ENCODE data around the gene CST7.

CST7 gene

DNA sequence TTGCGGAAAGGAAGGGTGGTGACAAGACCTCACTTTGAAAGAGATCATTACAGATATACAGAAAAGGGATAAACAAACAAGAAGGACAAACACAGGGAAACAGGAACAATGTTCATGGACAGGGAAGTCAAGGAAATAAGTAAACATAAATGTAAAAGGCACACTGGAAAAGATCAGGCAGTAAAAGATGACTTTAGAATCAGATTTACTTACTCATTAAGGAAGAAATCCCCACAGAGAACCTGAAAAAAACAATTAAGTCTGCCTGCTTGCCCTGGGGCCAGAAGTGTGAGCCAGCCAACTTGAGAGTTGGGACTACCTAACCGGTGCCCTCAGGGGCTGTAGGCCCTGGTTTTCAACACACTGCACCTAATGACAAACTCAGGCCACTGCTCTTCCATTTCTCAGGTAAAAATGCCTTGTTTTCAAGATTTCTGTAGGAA, 41.8 kb downstream of the CST7 start:
- TF ChIP-seq SUZ12 (IDR thresholded peaks at IDR 0.05; ENCODE audit: extremely low read depth, insufficient read depth, insufficient read length) (no peak), ZNF274 (IDR thresholded peaks at IDR 0.05; ENCODE audit: low read depth, low read length) (no peak), YY1 (IDR thresholded peaks at IDR 0.05; ENCODE audit: insufficient read depth, insufficient read length) (no peak)
- Histone ChIP-seq H3K36me3 (ENCODE audit: insufficient read depth, insufficient read length, low read length) (peaks cover 18% of the 10 kb centered on the region), H3K9me3 (ENCODE audit: insufficient read depth, low read length) (no peaks in the 10 kb centered on the region), H3K4me3 (ENCODE audit: insufficient read length, low read depth) (no peak overlapping the region), H3K9ac (ENCODE audit: insufficient read length, low read depth) (no peak overlapping the region), H3K27me3 (ENCODE audit: insufficient read depth, insufficient read length) (no peaks in the 10 kb centered on the region), H3K4me1 (ENCODE audit: insufficient read depth, insufficient read length) (peaks cover 4% of the 10 kb centered on the region)
- no peak for DNase-seq (ENCODE audit: low read depth, low spot score)

- H3K4me3 ChIP-seq (ENCODE audit: insufficient read length, low read depth): peak overlapping the region; percentile 91
- H3K27me3 ChIP-seq (ENCODE audit: insufficient read depth, insufficient read length): no peaks in the 10 kb centered on the region
- H3K36me3 ChIP-seq (ENCODE audit: insufficient read depth, insufficient read length, low read length): peaks cover 18% of the 10 kb centered on the region
- peak overlapping the region; percentile 95 for H3K9ac ChIP-seq (ENCODE audit: insufficient read length, low read depth)
- DNase-seq (ENCODE audit: low read depth, low spot score): no peak
- H3K9me3 ChIP-seq (ENCODE audit: insufficient read depth, low read length): no peaks in the 10 kb centered on the region
- TF ChIP-seq SUZ12 (IDR thresholded peaks at IDR 0.05; ENCODE audit: extremely low read depth, insufficient read depth, insufficient read length) (no peak), YY1 (IDR thresholded peaks at IDR 0.05; ENCODE audit: insufficient read depth, insufficient read length) (no peak), ZNF274 (IDR thresholded peaks at IDR 0.05; ENCODE audit: low read depth, low read length) (no peak)
- peaks cover 4% of the 10 kb centered on the region for H3K4me1 ChIP-seq (ENCODE audit: insufficient read depth, insufficient read length)
Observed at GRCh38 chr20:24991897-24992486, 42.9 kb downstream of the CST7 start.

- TF ChIP-seq SUZ12 (IDR thresholded peaks at IDR 0.05; ENCODE audit: extremely low read depth, insufficient read depth, insufficient read length): no peak
- TF ChIP-seq YY1 (IDR thresholded peaks at IDR 0.05; ENCODE audit: insufficient read depth, insufficient read length): no peak
- TF ChIP-seq ZNF274 (IDR thresholded peaks at IDR 0.05; ENCODE audit: low read depth, low read length): no peak
- peak within 1 kb of the TSS; percentile 91 for H3K4me3 ChIP-seq (ENCODE audit: insufficient read length, low read depth)
- no peaks in the 10 kb centered on the region for H3K27me3 ChIP-seq (ENCODE audit: insufficient read depth, insufficient read length)
- H3K36me3 ChIP-seq (ENCODE audit: insufficient read depth, insufficient read length, low read length): peaks cover 18% of the 10 kb centered on the region
- H3K9ac ChIP-seq (ENCODE audit: insufficient read length, low read depth): peak within 1 kb of the TSS; percentile 95
- DNase-seq (ENCODE audit: low read depth, low spot score): peak; percentile 79
- H3K9me3 ChIP-seq (ENCODE audit: insufficient read depth, low read length): no peaks in the 10 kb centered on the region
- peaks cover 4% of the 10 kb centered on the region for H3K4me1 ChIP-seq (ENCODE audit: insufficient read depth, insufficient read length)
Observed at GRCh38 chr20:24992487-24993205, 43.6 kb downstream of the CST7 start, which contains the start of gene APMAP. TSS of gene APMAP (minus strand) at chr20:24992751. CDS start at chr20:24992688, 63 bp downstream.

- no peak for TF ChIP-seq ZNF274 (IDR thresholded peaks at IDR 0.05; ENCODE audit: low read depth, low read length)
- no peak for TF ChIP-seq YY1 (IDR thresholded peaks at IDR 0.05; ENCODE audit: insufficient read depth, insufficient read length)
- no peak for TF ChIP-seq SUZ12 (IDR thresholded peaks at IDR 0.05; ENCODE audit: extremely low read depth, insufficient read depth, insufficient read length)
- H3K9ac ChIP-seq (ENCODE audit: insufficient read length, low read depth): no peak overlapping the region
- no peaks in the 10 kb centered on the region for H3K9me3 ChIP-seq (ENCODE audit: insufficient read depth, low read length)
- H3K36me3 ChIP-seq (ENCODE audit: insufficient read depth, insufficient read length, low read length): peaks cover 14% of the 10 kb centered on the region
- H3K4me3 ChIP-seq (ENCODE audit: insufficient read length, low read depth): peak overlapping the region; percentile 91
- DNase-seq (ENCODE audit: low read depth, low spot score): no peak
- peaks cover 4% of the 10 kb centered on the region for H3K4me1 ChIP-seq (ENCODE audit: insufficient read depth, insufficient read length)
- H3K27me3 ChIP-seq (ENCODE audit: insufficient read depth, insufficient read length): no peaks in the 10 kb centered on the region
Observed at GRCh38 chr20:24993337-24994185, 44.5 kb downstream of the CST7 start.

DNA sequence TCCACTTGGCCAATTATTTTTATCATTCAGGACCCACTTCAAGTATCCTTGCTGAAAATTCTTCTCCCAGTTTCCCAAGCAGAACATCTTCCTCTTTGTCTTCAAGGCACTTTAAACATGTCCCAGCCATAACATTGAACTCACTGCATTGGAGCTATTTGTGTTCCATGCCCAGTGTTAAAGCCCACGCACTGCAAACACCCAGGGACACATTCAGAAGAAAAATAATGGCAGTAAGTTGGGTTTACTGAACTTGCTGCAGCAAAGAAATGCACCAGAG, 45.1 kb downstream of the CST7 start:
- no peak overlapping the region for H3K9ac ChIP-seq (ENCODE audit: insufficient read length, low read depth)
- peaks cover 4% of the 10 kb centered on the region for H3K4me1 ChIP-seq (ENCODE audit: insufficient read depth, insufficient read length)
- H3K4me3 ChIP-seq (ENCODE audit: insufficient read length, low read depth): no peak overlapping the region
- H3K9me3 ChIP-seq (ENCODE audit: insufficient read depth, low read length): no peaks in the 10 kb centered on the region
- peaks cover 9% of the 10 kb centered on the region for H3K36me3 ChIP-seq (ENCODE audit: insufficient read depth, insufficient read length, low read length)
- TF ChIP-seq ZNF274 (IDR thresholded peaks at IDR 0.05; ENCODE audit: low read depth, low read length) (no peak), SUZ12 (IDR thresholded peaks at IDR 0.05; ENCODE audit: extremely low read depth, insufficient read depth, insufficient read length) (no peak), YY1 (IDR thresholded peaks at IDR 0.05; ENCODE audit: insufficient read depth, insufficient read length) (no peak)
- no peak for DNase-seq (ENCODE audit: low read depth, low spot score)
- no peaks in the 10 kb centered on the region for H3K27me3 ChIP-seq (ENCODE audit: insufficient read depth, insufficient read length)

- H3K4me3 ChIP-seq (ENCODE audit: insufficient read length, low read depth): no peak overlapping the region
- H3K27me3 ChIP-seq (ENCODE audit: insufficient read depth, insufficient read length): no peaks in the 10 kb centered on the region
- TF ChIP-seq ZNF274 (IDR thresholded peaks at IDR 0.05; ENCODE audit: low read depth, low read length) (no peak), SUZ12 (IDR thresholded peaks at IDR 0.05; ENCODE audit: extremely low read depth, insufficient read depth, insufficient read length) (no peak), YY1 (IDR thresholded peaks at IDR 0.05; ENCODE audit: insufficient read depth, insufficient read length) (no peak)
- H3K9ac ChIP-seq (ENCODE audit: insufficient read length, low read depth): no peak overlapping the region
- DNase-seq (ENCODE audit: low read depth, low spot score): peak; percentile 38
- peaks cover 3% of the 10 kb centered on the region for H3K36me3 ChIP-seq (ENCODE audit: insufficient read depth, insufficient read length, low read length)
- peaks cover 4% of the 10 kb centered on the region for H3K4me1 ChIP-seq (ENCODE audit: insufficient read depth, insufficient read length)
- H3K9me3 ChIP-seq (ENCODE audit: insufficient read depth, low read length): no peaks in the 10 kb centered on the region
Observed at GRCh38 chr20:24994470-24995368, 45.6 kb downstream of the CST7 start.

Data from NT2/D1 (cell line).